Measurements from ENCODE around the gene LAMP2.
A peak's percentile ranks its signal among the peaks of the same experiment; 100 is the strongest.

The LAMP2 gene

DNA sequence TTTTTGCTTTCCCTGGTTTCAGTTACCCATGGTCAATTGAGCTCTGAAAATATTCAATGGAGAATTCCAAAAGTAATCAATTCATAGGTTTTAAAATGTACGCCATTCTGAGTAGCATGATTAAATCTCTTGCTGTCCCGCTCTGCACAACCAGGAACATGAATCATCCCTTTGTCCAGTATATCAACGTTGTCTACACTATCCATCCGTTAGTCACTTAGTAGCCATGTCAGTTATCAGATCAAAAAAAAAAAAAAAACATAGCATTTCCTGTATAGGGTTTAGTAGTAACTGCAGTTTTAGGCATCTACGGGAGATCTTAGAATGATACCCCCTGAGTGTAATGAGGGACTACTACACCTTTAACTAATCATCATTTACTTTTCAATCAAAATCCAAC, 15.1 kb downstream of the LAMP2 start:
- no peak for DNase-seq

DNA sequence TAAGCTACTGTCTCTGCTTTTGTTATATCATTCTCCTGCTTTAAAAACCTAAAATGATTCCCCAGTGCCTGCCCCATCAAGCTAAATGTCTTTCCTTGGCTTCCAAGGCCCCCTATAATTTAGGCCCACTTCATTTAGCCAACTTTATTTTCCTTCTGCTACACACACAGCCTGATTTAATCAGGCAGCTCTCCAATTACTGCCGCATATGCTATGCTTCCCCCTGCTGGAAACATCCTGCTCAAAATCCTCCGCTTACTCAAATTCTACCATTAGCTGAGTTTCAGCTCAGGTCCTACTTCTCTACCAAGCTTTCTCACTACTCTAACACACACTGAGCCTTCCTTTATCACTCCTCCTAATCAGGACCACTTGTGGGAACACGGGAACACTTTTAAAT, 17.0 kb downstream of the LAMP2 start:
- no peak for DNase-seq

DNA sequence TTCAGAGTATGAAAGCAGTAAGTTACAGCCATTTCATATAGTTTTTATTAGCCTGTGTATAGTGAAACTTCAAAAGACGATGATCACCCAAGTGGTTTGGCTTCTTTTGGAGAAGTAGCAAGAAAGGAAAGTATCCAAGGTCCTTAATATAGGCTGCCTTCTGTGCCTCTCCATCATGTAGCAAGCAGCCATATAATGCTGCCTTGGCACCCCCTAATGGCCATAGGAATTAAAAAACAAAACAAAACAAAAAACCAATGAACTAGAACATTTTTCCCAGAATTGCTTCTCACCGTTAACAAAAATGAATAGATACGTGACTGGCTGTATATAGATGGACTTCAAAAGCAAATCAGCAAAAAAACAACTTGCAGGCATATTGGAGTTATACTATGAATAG, 18.9 kb downstream of the LAMP2 start:
- DNase-seq, result no peak

DNA sequence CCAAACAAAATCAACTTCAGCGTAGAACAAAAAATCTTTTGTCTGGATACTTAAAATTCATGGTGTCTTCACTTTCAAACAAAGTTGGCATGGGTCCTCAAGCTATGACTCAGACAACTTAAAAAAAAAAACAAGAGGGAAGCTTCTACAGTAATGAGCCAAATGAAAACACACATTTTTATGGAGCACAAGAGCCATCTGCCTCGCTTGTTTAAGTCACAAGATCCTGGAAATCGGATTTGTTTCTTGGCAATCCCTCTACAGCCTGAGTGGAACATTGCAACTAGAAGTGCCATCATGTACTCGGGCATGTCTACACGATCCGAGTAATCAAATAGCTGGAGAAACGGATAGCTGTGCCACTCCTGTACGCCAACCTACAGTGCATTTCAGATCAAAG, 22.6 kb downstream of the LAMP2 start:
- DNase-seq, result peak; percentile 77

DNA sequence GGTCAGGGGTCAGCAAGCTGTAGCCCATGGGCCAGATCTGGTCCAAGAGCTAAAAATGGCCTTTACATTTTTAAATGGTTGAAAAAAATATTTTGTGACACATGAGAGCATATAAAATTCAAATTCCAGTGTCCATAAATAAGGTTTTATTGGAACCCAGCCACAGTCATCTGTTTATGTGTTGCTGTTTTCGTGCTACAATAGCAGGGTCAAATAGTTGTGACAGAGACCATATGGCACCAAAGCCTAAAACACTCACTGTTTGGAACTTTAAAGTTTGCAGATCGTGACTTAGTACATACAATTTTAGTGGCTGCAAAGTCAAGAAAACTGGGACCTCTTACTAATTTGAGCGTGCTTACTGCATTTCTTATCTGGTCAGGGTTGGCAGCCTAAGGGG, 29.2 kb downstream of the LAMP2 start:
- DNase-seq, result no peak

DNA sequence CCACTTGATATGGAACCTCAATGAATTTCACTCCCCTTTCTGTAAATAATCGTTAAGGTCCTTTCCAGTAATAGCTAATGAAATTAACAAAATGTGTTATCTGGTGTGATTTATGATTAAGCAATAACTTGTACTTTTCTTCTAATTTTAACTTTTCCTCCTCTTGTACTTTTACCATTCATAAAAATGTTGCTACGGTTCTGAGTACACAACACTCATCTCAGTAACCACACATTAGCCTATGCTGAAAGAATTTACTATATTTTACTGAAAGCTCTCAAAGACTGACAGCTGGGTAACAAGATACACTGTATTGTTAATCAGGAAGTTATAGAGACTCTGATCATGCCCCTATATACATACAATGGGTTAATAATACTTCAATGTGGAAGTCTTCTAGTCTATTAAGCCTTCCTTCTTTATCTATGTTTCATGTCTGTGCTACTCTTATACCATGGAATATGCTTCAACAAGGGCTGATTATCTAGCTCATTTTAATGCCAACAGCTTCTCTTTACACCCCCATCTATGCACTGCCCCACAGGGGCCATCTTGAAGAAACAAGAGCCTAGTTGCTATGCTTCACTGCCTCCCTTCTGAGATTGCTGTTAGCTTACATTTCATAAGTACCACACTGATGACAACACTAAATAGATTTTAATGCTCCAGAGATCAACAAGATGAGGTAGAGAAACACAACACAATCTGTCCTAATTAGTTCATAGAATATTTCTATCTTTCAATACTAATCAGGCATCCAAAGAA, 39.1 kb downstream of the LAMP2 start:
- no peak for DNase-seq

DNA sequence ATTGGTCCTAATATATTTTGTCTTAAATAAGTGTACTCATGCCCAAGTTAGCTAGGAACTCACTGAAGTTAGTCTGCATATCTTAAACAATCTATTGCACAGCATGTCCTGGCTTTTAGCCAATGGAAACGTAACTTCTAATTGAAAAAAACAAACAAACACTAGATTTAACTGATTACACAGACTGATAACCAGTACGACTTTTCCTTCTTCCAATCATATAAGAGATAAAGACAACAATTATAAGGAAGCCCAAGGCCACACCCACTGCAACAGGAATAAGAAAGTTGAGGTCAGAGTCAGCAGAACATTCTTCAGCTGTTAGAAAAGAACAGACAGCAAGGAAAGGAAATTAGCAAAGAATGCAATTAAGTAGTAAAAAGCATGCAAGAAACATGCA, 40.8 kb downstream of the LAMP2 start:
- no peak for DNase-seq

DNA sequence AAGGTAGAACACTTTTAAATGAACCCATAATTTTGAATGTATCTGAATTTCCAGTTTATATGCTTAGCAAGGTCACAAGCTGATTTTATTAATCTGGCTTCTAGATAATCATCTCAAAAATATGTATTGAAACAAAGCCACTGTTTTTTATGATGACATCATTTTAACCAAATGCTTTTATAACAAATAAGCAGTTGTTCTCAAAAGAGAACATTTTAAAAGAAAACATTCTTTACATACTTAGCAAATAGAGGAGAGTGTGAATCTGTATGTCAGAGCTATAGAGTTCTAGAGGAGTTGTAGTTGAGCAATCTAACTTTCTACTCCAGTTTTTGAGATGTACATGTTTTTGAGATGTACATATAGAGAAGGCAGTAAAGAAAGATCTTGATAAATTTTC, 42.5 kb downstream of the LAMP2 start:
- DNase-seq, result no peak

DNA sequence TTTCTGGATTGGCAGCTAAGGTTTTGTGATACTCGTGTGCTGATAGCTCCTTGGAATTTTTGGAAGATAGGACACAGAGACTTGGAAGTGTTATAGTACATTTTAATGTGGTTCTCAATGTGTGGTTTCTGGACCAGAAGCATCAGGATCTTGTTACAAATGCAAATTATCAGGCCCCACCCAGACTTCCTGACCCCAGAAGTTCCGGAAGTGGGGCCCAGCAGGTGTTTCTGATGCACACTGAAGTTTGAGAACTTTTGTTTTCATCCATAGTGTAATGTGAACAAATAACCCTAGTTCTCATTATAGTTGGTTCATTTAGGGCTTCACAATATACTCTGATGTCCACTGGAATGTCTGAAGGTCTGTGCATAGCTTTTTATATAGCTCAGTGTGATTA, 49.6 kb downstream of the LAMP2 start:
- DNase-seq, result no peak

DNA sequence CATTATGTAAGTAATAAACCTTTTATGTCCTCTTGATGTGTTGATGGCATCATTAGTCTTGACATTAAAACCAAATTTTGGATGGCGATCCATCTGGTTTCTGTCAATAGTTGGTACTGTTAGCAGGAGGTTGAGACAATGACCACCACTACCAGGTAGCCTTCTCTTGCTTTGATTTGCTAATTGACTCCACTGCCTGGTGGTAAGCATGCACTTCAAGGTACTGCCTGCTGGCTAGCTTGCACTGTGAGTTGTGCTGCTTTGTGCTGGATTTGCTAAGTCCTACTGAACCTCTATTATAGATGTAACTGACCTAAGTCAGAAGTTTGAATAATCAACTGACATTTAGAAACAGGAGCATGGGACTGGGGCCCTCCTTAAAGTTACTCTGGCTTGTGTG, 60.9 kb downstream of the LAMP2 start:
- no peak for DNase-seq

DNA sequence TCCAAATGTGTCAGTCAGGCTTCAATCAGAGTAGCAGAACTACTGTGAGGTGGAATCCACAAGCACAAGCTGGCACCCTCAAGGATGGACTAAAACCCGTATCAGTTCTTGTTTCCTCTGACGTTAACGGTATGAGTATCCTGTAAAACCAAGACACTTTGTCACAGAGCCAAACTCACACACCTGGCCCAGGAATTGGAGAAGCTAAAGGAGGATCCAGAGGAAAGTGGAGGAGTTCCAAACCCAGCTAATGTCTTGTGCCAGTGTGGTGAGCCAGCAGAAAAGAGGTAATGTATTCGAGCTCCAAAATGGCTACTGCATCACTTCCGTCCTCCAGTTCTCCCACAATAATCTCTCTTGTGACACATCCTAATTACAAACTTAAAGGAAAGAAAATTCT, 62.5 kb downstream of the LAMP2 start:
- no peak for DNase-seq

DNA sequence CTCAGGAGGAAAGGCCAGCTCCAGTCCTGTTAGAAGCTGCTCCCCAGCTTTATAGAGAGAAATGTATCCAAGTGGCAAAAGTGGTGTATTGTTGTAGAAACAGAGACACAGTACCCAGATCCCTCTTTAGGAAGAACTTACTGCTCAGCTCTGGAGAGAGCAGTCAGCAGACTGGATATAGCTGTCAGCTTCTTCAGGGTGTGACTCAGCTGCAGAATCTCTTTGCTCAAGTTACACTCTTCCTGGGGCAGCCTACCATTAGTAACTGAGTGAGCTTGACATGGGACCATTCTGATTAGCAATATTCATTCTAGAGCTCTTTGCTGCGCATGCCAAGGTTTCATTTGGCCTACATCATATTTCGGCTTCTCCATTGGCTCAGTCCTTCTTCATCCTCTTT, 66.7 kb downstream of the LAMP2 start:
- no peak for DNase-seq

DNA sequence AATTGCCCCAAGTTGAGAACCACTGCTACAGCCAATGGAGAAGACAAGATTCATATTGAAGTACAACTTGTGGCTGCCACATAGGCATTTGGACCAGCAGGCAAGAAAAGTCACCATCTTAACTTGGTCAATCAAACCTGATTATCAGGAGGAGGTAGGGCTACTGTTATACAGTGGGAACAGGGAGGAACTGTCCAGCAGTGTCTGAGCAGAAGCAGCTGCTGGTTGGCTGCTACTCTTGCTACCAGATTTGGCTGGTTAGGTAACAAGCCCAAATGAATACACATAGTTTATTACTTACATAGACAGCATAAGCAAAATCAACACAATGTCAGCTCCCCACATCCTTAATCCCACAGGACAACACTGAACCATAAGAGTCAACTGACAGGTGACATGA, 67.8 kb downstream of the LAMP2 start:
- no peak for DNase-seq

DNA sequence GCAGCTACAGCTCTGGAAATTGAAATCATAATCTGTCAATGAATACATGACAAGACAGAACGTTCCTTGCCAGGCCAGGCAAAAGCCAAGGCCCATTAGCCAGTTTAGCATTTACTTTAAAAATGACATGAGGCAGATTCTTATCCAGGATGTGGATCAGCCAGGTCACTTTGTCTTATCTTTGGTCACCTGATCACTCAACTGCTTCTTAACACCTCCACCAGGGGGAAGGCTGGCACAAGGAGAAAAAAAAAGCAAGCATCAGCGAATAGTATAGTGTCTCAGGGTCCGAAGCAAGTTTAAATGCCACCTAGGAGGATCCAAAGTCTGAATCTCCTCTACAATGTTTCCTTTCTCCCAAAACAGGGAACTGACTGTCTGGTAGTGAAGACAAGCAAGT, 88.4 kb downstream of the LAMP2 start:
- no peak for DNase-seq

DNA sequence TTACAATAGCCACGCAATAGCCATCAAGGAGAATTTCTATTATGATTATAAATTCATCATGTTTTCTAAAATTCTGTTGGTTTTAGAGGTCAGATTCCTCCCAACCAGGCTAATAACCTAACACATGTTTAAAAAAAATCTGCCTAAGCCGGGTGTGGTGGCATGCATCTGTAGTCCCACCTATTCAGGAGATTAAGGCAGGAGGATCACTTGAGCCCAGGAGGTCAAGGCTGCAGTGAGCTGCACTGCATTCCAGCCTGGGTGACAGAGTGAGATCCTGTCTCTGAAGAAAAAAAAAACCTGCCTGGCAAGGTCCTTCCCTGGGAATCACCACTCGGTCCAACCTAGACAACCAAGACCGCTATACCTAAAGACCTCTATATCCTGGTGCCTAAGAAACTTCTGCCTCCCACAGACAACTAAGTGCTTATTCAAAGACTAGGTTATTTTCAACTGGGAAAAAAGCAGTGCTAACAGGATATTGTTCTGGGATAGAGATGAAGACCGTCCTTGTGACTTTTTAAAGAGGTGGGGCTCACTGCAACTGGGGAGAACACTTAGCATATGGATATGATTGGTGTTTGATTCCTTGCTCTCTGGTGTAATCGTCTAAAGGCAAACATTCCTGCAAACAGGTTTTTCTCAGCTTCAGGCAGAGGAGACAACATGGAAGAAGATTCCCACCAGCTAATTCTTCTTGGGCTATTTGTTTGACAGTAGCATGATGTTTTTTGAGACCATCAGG, 89.0 kb downstream of the LAMP2 start:
- no peak for DNase-seq

DNA sequence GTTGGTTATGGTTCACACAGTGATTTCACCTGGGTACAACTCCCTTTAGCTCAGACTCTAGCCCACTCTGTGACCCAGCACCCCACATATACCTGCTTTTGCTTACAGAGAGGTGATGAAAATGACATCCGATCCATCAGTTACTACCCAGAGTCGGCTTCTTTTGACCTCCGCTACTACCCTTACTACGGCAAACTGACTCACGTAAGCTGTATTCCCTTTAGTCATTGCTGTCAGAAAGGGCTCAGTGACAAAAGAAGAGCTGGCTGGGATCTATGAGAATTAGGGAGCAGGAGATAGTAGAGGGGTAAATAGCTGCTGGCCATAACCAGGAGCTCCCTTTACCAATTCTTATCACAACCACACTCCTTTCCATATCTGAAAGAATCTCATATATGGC, 90.5 kb downstream of the LAMP2 start:
- DNase-seq, result no peak
